ENCODE measurements around the gene CA12. TPM values are rescaled to one million over a fixed set of nuclear protein-coding genes. Genes with fewer than 3 reads are reported as not detected.

The CA12 gene
- total and polyA plus RNA-seq, 2 donors (not counting 3 experiments of a cell fraction or from before 2014, with no cell fraction given), result 1.1 to 5.9 TPM

DNA sequence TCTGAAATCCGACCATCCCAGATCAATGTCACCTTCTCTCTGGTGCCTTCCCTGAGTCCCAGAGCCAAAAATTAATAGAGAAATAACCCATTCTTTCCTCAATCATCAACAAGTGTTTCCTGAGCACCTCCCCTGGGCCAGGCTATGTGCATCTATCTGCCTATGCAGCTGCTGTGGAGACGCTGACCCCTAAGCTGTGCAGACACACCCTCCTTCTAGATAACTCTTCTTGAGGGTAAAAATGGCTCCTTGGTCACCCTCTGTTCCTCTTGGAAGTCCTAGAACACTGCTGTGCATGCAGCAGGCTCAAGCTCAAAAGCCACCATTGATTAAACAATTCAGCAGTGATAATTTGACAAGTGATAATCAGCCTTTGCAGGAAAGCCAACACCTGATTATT is 18.4 kb downstream of the CA12 start:
- H3K36me3 ChIP-seq (ENCODE audit: control insufficient read depth in 2 of 2, extremely low read depth in 1 of 2, insufficient read depth in 2 of 2, low read length in 2 of 2), result no peaks in the 10 kb centered on the region
- no peaks in the 10 kb centered on the region for H3K79me2 ChIP-seq (ENCODE audit: control insufficient read depth, insufficient read depth, low read length)
- FAIRE-seq, result no peak
- H3K9me1 ChIP-seq (replicated peaks; ENCODE audit: control insufficient read depth, extremely low read depth, insufficient read depth, low read length), result no peaks in the 10 kb centered on the region
- DNase-seq (ENCODE audit: low read depth, low spot score), result no peak
- no peak overlapping the region for H3K27ac ChIP-seq (ENCODE audit: insufficient read depth, low read depth, low read length)
- no peak overlapping the region for H3K4me2 ChIP-seq (ENCODE audit: insufficient read depth, low read length)
- no peak overlapping the region for H3K9ac ChIP-seq (replicated peaks; ENCODE audit: extremely low read depth, insufficient read depth, low read length)
- BruUV-seq (replicated peaks), result no TSS peak
- no peaks in the 10 kb centered on the region for H3K9me3 ChIP-seq (replicated peaks; ENCODE audit: control insufficient read depth, insufficient read depth, low read length)
- TF ChIP-seq POLR2AphosphoS5 (IDR thresholded peaks at IDR 0.05; ENCODE audit: insufficient read depth, low read depth, low read length), result no peak
- no peak for TF ChIP-seq MYC (IDR thresholded peaks at IDR 0.05; ENCODE audit: low read depth, low read length)
- TF ChIP-seq EZH2 (IDR thresholded peaks at IDR 0.05; ENCODE audit: borderline replicate concordance, low read depth, low read length, severe bottlenecking), result no peak
- TF ChIP-seq JUN (IDR thresholded peaks at IDR 0.05; ENCODE audit: borderline replicate concordance, insufficient read depth, insufficient read length, low read depth), result no peak
- TF ChIP-seq CTCF (IDR thresholded peaks at IDR 0.05; ENCODE audit: extremely low read depth in 1 of 2, insufficient read depth in 1 of 2, low read depth in 1 of 2, low read length in 2 of 2), result no peak
- TF ChIP-seq POLR2A (IDR thresholded peaks at IDR 0.05; ENCODE audit: low read depth, low read length), result no peak
- TF ChIP-seq, protein P1, sequence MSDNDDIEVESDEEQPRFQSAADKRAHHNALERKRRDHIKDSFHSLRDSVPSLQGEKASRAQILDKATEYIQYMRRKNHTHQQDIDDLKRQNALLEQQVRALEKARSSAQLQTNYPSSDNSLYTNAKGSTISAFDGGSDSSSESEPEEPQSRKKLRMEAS (IDR thresholded peaks at IDR 0.05; ENCODE audit: insufficient read depth, insufficient read length), result no peak
- TF ChIP-seq FOS (IDR thresholded peaks at IDR 0.05; ENCODE audit: borderline replicate concordance, insufficient read depth, low read length), result no peak
- TF ChIP-seq GATA2 (IDR thresholded peaks at IDR 0.05; ENCODE audit: insufficient read depth, insufficient read length, low read depth, low read length), result no peak
- intact Hi-C loops (cut with micrococcal nuclease) (no loop called here), dilution Hi-C loops (cut with MboI; ENCODE audit: extremely low pct_ligation_motif_present, low sequenced_read_pairs) (no loop called here)
- POLR2A ChIA-PET, result no interaction called here
- peaks cover 0 to 10% of the 10 kb centered on the region in 2 experiments for H3K27me3 ChIP-seq (ENCODE audit: control insufficient read depth in 2 of 2, insufficient read depth in 2 of 2, low read length in 2 of 2)
- H3K4me1 ChIP-seq (ENCODE audit: control insufficient read depth, extremely low read depth, insufficient read depth, low read length), result no peaks in the 10 kb centered on the region
- CTCF ChIA-PET, result no interaction called here
- H3K4me3 ChIP-seq (replicated peaks in 1 of 3; ENCODE audit: insufficient read depth in 1 of 3, low read depth in 1 of 3, low read length in 3 of 3), result no peak overlapping the region
- no peaks in the 10 kb centered on the region for H4K20me1 ChIP-seq (replicated peaks; ENCODE audit: control insufficient read depth, extremely low read depth, insufficient read depth, low read length)
- no peak overlapping the region for H2AFZ ChIP-seq (ENCODE audit: low read depth, low read length)

Measured in endothelial cell of umbilical vein (primary cell).